VCaP (cell line): Measurements from ENCODE around the gene ABCA2.

Experiments
- H3K27ac ChIP-seq: fragments of 450-650 bp; 2 replicates; pipeline ENCODE4 v1.5.1; 2017
- CTCF ChIP-seq: fragments of 450-650 bp; conservative IDR thresholded peaks from 2 replicates; pipeline ENCODE4 v1.5.1; 2017; ENCODE audit warnings: mild to moderate bottlenecking, moderate library complexity

Gene ABCA2

GRCh38 chr9:136969150-136969549 lies 58.9 kb downstream of the ABCA2 start:
- no peak for TF ChIP-seq CTCF

GRCh38 chr9:136968333-136969127 lies 59.5 kb downstream of the ABCA2 start:
- H3K27ac ChIP-seq, result no peak overlapping the region
- no peak for TF ChIP-seq CTCF

More at GRCh38 chr9:136969150-136969549, 58.9 kb downstream of the ABCA2 start:
- H3K27ac ChIP-seq, result no peak overlapping the region

- no peak for TF ChIP-seq CTCF
- H3K27ac ChIP-seq, result no peak overlapping the region
Observed at GRCh38 chr9:136965771-136966484, 62.1 kb downstream of the ABCA2 start.

- no peak overlapping the region for H3K27ac ChIP-seq
- TF ChIP-seq CTCF, result no peak
Observed at GRCh38 chr9:136964833-136965422, 63.1 kb downstream of the ABCA2 start.

- no peak for TF ChIP-seq CTCF
- no peak overlapping the region for H3K27ac ChIP-seq
Observed at GRCh38 chr9:136964171-136964689, 63.8 kb downstream of the ABCA2 start.

GRCh38 chr9:136963751-136964150 lies 64.3 kb downstream of the ABCA2 start:
- no peak overlapping the region for H3K27ac ChIP-seq
- TF ChIP-seq CTCF, result no peak

GRCh38 chr9:136963341-136963740 lies 64.7 kb downstream of the ABCA2 start:
- no peak for TF ChIP-seq CTCF

More at GRCh38 chr9:136963341-136963740, 64.7 kb downstream of the ABCA2 start:
- no peak overlapping the region for H3K27ac ChIP-seq
